ENCODE data around the gene ABCG4.
"Not testable (repeated sequence)": the region's sequence is repeated elsewhere in the genome, so short reads cannot be mapped to it uniquely, and the experiment has no call there.

GRCh38 chr11:119167077-119167458, 18.2 kb downstream of the ABCG4 start:
- not testable (repeated sequence) for TF ChIP-seq CTCF (IDR thresholded peaks at IDR 0.05); EZH2 (IDR thresholded peaks at IDR 0.05; ENCODE audit: borderline replicate concordance, insufficient read depth, low read depth, low read length, poor library complexity, severe bottlenecking)
